HCT116 (cell line): Measurements from ENCODE around the gene GALNS. TPM values are rescaled to one million over a fixed set of nuclear protein-coding genes. Genes with fewer than 3 reads are reported as not detected.
"Not testable (repeated sequence)": the region's sequence is repeated elsewhere in the genome, so short reads cannot be mapped to it uniquely, and the experiment has no call there.

Source experiments
- ATAC-seq: fragments of 200-7000 bp; cut with Tn5 transposase; 2 replicates; pipeline ENCODE4 v1.9.1; 2020; ENCODE audit warnings: mild to moderate bottlenecking, moderate library complexity
- BruUV-seq: library from RNA; stranded (reverse); fragments of 400-500 nt; replicated peaks from 2 replicates; lab custom pipeline; 2021; lab: Mats Ljungman, UMichigan
- CTCF ChIA-PET: fragments of 300-600 bp; sonication (Branson Sonifier 250); formaldehyde crosslinking; loops from one replicate; lab custom pipeline; 2021; ENCODE audit warnings: antibody characterized with exemption; lab: Charles Lee
- POLR2A ChIA-PET: fragments of 300-600, 350-600 bp; sonication (Branson Sonifier 250); formaldehyde crosslinking; loops from one replicate; lab custom pipeline; 2021; ENCODE audit warnings: antibody characterized with exemption; lab: Charles Lee
- RAD21 ChIA-PET, 2 experiments: fragments of 300-600 bp; sonication (Branson Sonifier 250); formaldehyde crosslinking; loops; one replicate each; lab custom pipeline; 2023; ENCODE audit warnings: low total read pairs in 2 of 2; ENCODE audit not compliant: uncharacterized antibody in 2 of 2, unreplicated experiment in 2 of 2, low non-redundant PET in 1 of 2; lab: Charles Lee
- DNase-seq: peaks from one replicate; pipeline ENCODE4 v3.0.0-alpha.2; 2010; ENCODE audit warnings: low read depth, low spot score
- H2AFZ ChIP-seq: fragments of 200-600 bp; shearing (Covaris generic), sonication (generic); 2 replicates; pipeline ENCODE4 v1.6.1; 2017; ENCODE audit warnings: low read depth, mixed run types, mixed read lengths, antibody characterized with exemption, low read length; ENCODE audit not compliant: poor library complexity, severe bottlenecking
- H3K27ac ChIP-seq: 2 replicates; pipeline ENCODE4 v1.5.1; 2012; ENCODE audit warnings: low read depth, low read length
- H3K27me3 ChIP-seq: fragments of 200-600 bp; sonication (generic); 2 replicates; pipeline ENCODE4 v1.6.1; 2016; ENCODE audit warnings: mixed run types, low read length, mixed read lengths; ENCODE audit not compliant: insufficient read depth
- H3K36me3 ChIP-seq, 2 experiments: fragments of 200-500 bp in 1 of 2; fragments of 200-600 bp in 1 of 2; sonication (Bioruptor generic) in 1 of 2; sonication (generic) in 1 of 2; 2 replicates each; pipeline versions ENCODE4 v1.5.1 to v1.6.1; 2014 to 2016; ENCODE audit warnings: low read length in 2 of 2, inconsistent platforms in 1 of 2, mixed read lengths in 1 of 2, mixed run types in 1 of 2; ENCODE audit not compliant: insufficient read depth in 2 of 2, control insufficient read depth in 1 of 2
- H3K4me1 ChIP-seq, 2 experiments: fragments of 200-600 bp in 1 of 2; sonication (generic) in 1 of 2; 2 replicates each; pipeline versions ENCODE4 v1.5.1 to v1.6.1; 2012 to 2017; ENCODE audit warnings: low read length in 2 of 2, inconsistent platforms in 1 of 2, mild to moderate bottlenecking in 1 of 2, mixed read lengths in 1 of 2, mixed run types in 1 of 2, moderate library complexity in 1 of 2; ENCODE audit not compliant: insufficient read depth in 2 of 2, control insufficient read depth in 1 of 2
- H3K4me2 ChIP-seq: fragments of 200-600 bp; sonication (generic); 2 replicates; pipeline ENCODE4 v1.6.1; 2017; ENCODE audit warnings: mixed run types, low read length, mixed read lengths
- H3K4me3 ChIP-seq, 2 experiments: fragments of 200-600 bp in 1 of 2; sonication (generic) in 1 of 2; replicated peaks in 1 of 2; 2 replicates each; pipeline ENCODE4 v1.5.1; 2011 to 2016; ENCODE audit warnings: low read length in 2 of 2, control low read depth in 1 of 2, low read depth in 1 of 2, mild to moderate bottlenecking in 1 of 2, mixed read lengths in 1 of 2, mixed run types in 1 of 2
- H3K79me2 ChIP-seq: fragments of 200-600 bp; sonication (generic); 2 replicates; pipeline ENCODE4 v1.6.1; 2017; ENCODE audit warnings: mild to moderate bottlenecking, mixed run types, low read length, moderate library complexity, mixed read lengths; ENCODE audit not compliant: insufficient read depth
- H3K9ac ChIP-seq: fragments of 200-600 bp; sonication (generic); 2 replicates; pipeline ENCODE4 v1.6.1; 2016; ENCODE audit warnings: low read length, mixed read lengths
- H3K9me2 ChIP-seq: fragments of 200-600 bp; sonication (generic), shearing (Covaris generic); 2 replicates; pipeline ENCODE4 v1.6.1; 2017; ENCODE audit warnings: mixed run types, mild to moderate bottlenecking, moderate library complexity; ENCODE audit not compliant: insufficient read depth
- H3K9me3 ChIP-seq, 2 experiments: fragments of 200-500 bp in 1 of 2; fragments of 200-600 bp in 1 of 2; sonication (Bioruptor generic) in 1 of 2; sonication (generic) in 1 of 2; 2 replicates each; pipeline ENCODE4 v1.6.1; 2014 to 2017; ENCODE audit warnings: low read length in 2 of 2, mixed read lengths in 2 of 2, inconsistent platforms in 1 of 2, low read depth in 1 of 2, mild to moderate bottlenecking in 1 of 2, mixed run types in 1 of 2, moderate library complexity in 1 of 2; ENCODE audit not compliant: control insufficient read depth in 1 of 2, insufficient read depth in 1 of 2
- H4K20me1 ChIP-seq: fragments of 200-600 bp; sonication (generic), shearing (Covaris generic); 2 replicates; pipeline ENCODE4 v1.6.1; 2017; ENCODE audit warnings: mixed run types, mild to moderate bottlenecking, moderate library complexity; ENCODE audit not compliant: insufficient read depth
- MAX ChIP-seq: IDR thresholded peaks from 2 replicates; pipeline ENCODE4 v1.6.1; 2012
- SIN3A ChIP-seq: IDR thresholded peaks from 2 replicates; pipeline ENCODE4 v1.6.1; 2012; ENCODE audit warnings: low read depth
- intact Hi-C: fragments of 100-400 bp; cut with micrococcal nuclease; formaldehyde crosslinking; loops from 2 replicates; pipeline ENCODE4 v1.10.0; 2022
- total RNA-seq: library from RNA; stranded (reverse); gene quantifications from one replicate; pipeline ENCODE4 v1.2.1, GENCODE V29; 2021; ENCODE audit not compliant: unreplicated experiment
- TF ChIP-seq, protein P1 (sequence below): IDR thresholded peaks from 2 replicates; pipeline ENCODE4 v1.6.1; 2011; ENCODE audit warnings: mild to moderate bottlenecking, low read length, moderate library complexity; ENCODE audit not compliant: insufficient replicate concordance; ENCODE audit errors: extremely low read depth

Gene GALNS
- total RNA-seq, 1 experiment from 2014 or later: 44.6 TPM

- H3K9me3 ChIP-seq: no peaks in the 10 kb centered on the region
- ChIA-PET RAD21 (no interaction called here), CTCF (interaction anchor here (1.1 to 2.0 kb wide), 3 partner anchors 12 to 36 kb away, joined by 6 to 9 read pairs (median 8); partner anchors contain the start of gene PIEZO1), POLR2A (interaction anchor here (0.7 to 3.2 kb wide), 6 partner anchors 7 to 420 kb away, joined by 3 to 18 read pairs (median 4); partner anchors contain the start of genes MVD and PIEZO1)
- H3K4me1 ChIP-seq: peaks cover 63 to 77% of the 10 kb centered on the region in 2 experiments
- H3K9me2 ChIP-seq: no peaks in the 10 kb centered on the region
- TF ChIP-seq SIN3A (no peak), MAX (no peak)
- TF ChIP-seq, protein P1, sequence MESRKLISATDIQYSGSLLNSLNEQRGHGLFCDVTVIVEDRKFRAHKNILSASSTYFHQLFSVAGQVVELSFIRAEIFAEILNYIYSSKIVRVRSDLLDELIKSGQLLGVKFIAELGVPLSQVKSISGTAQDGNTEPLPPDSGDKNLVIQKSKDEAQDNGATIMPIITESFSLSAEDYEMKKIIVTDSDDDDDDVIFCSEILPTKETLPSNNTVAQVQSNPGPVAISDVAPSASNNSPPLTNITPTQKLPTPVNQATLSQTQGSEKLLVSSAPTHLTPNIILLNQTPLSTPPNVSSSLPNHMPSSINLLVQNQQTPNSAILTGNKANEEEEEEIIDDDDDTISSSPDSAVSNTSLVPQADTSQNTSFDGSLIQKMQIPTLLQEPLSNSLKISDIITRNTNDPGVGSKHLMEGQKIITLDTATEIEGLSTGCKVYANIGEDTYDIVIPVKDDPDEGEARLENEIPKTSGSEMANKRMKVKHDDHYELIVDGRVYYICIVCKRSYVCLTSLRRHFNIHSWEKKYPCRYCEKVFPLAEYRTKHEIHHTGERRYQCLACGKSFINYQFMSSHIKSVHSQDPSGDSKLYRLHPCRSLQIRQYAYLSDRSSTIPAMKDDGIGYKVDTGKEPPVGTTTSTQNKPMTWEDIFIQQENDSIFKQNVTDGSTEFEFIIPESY: no peak
- ATAC-seq: no peak
- H2AFZ ChIP-seq: no peak overlapping the region
- H4K20me1 ChIP-seq: peaks cover 24% of the 10 kb centered on the region; the same call in 1 of the 2 replicates
- H3K4me2 ChIP-seq: peak overlapping the region; percentile 34
- no peak overlapping the region for H3K4me3 ChIP-seq
- H3K79me2 ChIP-seq: peaks cover 99% of the 10 kb centered on the region
- peak overlapping the region; percentile 26; the same call in 1 of the 2 replicates for H3K9ac ChIP-seq
- H3K27me3 ChIP-seq: no peaks in the 10 kb centered on the region
- H3K36me3 ChIP-seq: peaks cover 0 to 14% of the 10 kb centered on the region in 2 experiments; a peak in 1 of 4 replicates
- DNase-seq: no peak
- peak overlapping the region; percentile 12; the same call in 1 of the 2 replicates for H3K27ac ChIP-seq
- no TSS peak for BruUV-seq
- intact Hi-C loops: no loop called here
Measured at GRCh38 chr16:88772871-88773811, 83.6 kb downstream of the GALNS start.

DNA sequence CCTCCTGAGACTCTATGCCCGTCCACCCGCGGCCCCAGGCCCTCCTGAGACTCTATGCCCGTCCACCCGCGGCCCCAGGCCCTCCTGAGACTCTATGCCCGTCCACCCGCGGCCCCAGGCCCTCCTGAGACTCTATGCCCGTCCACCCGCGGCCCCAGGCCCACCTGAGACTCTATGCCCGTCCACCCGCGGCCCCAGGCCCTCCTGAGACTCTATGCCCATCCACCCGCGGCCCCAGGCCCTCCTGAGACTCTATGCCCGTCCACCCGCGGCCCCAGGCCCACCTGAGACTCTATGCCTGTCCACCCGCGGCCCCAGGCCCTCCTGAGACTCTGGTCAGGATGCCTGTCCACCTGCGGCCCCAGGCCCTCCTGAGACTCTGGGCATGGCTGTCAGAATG, 85.0 kb downstream of the GALNS start:
- Histone ChIP-seq H3K27ac (peak overlapping the region; percentile 92; the same call in 1 of the 2 replicates), H3K4me2 (peak overlapping the region; percentile 72; the same call in 1 of the 2 replicates), H3K79me2 (peaks cover 99% of the 10 kb centered on the region), H3K4me1 (peaks cover 63 to 91% of the 10 kb centered on the region in 2 experiments), H3K9ac (peak overlapping the region; percentile 1; the same call in 1 of the 2 replicates), H4K20me1 (peaks cover 24% of the 10 kb centered on the region; the same call in 1 of the 2 replicates)
- H3K9me2 ChIP-seq, DNase-seq, H3K4me3 ChIP-seq, RAD21 ChIA-PET, intact Hi-C loops, ATAC-seq, H3K9me3 ChIP-seq, H2AFZ ChIP-seq, H3K27me3 ChIP-seq, H3K36me3 ChIP-seq, BruUV-seq: not testable (repeated sequence)
- CTCF ChIA-PET: interaction anchor here (1.5 kb wide), 1 partner anchor 34 kb away, joined by 9 read pairs; no protein-coding TSS in a partner anchor
- POLR2A ChIA-PET: interaction anchor here (2.6 to 3.2 kb wide), 2 partner anchors 9 to 13 kb away, joined by 18 to 22 read pairs; partner anchors contain the start of gene PIEZO1
